Liver (tissue), 3 donors: ENCODE data around the gene KCNK16.

Experiments
- FOXA1 ChIP-seq: IDR thresholded peaks from 2 replicates; pipeline ENCODE4 v1.6.1; 2016; ENCODE audit warnings: antibody characterized with exemption
- JUND ChIP-seq, 2 donors: IDR thresholded peaks; 2 replicates each; pipeline ENCODE4 v1.6.1; 2016; ENCODE audit warnings: antibody characterized with exemption in 2 of 2
- NR2F2 ChIP-seq: IDR thresholded peaks from 2 replicates; pipeline ENCODE4 v1.6.1; 2016; ENCODE audit warnings: antibody characterized with exemption
- SP1 ChIP-seq: IDR thresholded peaks from 2 replicates; pipeline ENCODE4 v1.6.1; 2018; ENCODE audit warnings: antibody characterized with exemption, mild to moderate bottlenecking
- TAF1 ChIP-seq: conservative IDR thresholded peaks from 2 replicates; pipeline ENCODE4 v1.6.1; 2016; ENCODE audit warnings: antibody characterized with exemption, mild to moderate bottlenecking
- TF ChIP-seq, protein P1 (sequence below): fragments of 150-350 bp; IDR thresholded peaks from 2 replicates; pipeline ENCODE4 v1.5.1; 2017; ENCODE audit warnings: improper control_type of control experiment, low read depth, low read length; ENCODE audit not compliant: missing input control
- donor health status: healthy.
- donor health status: healthy.

DNA sequence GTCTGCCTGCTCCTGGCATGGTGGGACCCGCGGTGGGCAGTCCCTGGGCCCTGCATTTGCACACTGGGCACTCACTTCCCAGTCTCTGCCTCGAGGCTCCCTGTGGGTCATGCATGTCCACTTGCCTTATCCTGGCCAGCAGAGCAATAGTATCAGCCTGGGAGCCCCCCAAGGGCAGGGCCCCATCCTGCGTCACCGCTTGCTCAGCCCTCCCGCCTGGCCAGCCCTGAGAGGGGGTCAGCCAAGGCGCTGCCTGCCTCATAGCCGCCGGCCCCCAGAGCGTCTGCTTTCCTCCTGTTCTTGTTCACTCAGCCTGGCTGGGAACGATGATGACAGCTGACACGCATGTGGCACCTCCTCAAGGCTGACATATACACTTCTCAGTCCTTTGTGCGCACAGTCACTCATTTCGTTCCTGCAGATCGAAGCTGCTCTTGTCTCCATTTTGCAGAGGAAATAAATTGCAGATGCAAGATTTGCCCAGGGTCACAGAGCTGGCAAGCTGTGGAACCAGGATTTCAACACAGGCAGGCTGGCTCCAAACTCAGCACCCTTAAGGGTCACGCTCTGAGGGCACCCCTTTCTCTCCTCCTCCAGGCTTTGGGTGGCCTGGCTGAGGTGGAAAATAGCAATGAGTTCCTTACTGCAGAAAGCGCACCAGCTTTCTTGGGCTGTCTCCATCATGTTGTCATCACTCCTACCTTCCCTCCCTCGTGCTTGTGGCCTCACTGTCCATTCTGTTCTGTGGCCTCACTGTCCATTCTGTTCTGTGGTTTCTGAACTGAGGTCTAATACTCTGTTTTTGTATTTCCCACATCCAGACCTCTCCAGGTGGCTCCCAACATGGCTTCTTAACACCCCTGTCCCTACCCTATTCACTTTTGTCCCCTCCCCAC is 25.5 kb downstream of the KCNK16 start:
- TF ChIP-seq JUND (IDR thresholded peaks at IDR 0.05) = no peak
- TF ChIP-seq SP1 = no peak
- TF ChIP-seq, protein P1, sequence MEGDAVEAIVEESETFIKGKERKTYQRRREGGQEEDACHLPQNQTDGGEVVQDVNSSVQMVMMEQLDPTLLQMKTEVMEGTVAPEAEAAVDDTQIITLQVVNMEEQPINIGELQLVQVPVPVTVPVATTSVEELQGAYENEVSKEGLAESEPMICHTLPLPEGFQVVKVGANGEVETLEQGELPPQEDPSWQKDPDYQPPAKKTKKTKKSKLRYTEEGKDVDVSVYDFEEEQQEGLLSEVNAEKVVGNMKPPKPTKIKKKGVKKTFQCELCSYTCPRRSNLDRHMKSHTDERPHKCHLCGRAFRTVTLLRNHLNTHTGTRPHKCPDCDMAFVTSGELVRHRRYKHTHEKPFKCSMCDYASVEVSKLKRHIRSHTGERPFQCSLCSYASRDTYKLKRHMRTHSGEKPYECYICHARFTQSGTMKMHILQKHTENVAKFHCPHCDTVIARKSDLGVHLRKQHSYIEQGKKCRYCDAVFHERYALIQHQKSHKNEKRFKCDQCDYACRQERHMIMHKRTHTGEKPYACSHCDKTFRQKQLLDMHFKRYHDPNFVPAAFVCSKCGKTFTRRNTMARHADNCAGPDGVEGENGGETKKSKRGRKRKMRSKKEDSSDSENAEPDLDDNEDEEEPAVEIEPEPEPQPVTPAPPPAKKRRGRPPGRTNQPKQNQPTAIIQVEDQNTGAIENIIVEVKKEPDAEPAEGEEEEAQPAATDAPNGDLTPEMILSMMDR = no peak
- no peak for TF ChIP-seq TAF1
- TF ChIP-seq NR2F2 = no peak
- no peak for TF ChIP-seq FOXA1
